GM12875 (cell line): Measurements from ENCODE around the gene NOTCH1.

Source experiments
- H3K4me3 ChIP-seq: one replicate; pipeline ENCODE4 v1.5.1; 2011; ENCODE audit warnings: low read depth, low read length, control low read depth
- TF ChIP-seq, protein P1 (sequence below): IDR thresholded peaks from 2 replicates; pipeline ENCODE4 v1.5.1; 2011; ENCODE audit warnings: low read depth, mild to moderate bottlenecking, control low read depth, inconsistent platforms, low read length, moderate library complexity, borderline replicate concordance; ENCODE audit not compliant: insufficient read depth

The NOTCH1 gene

GRCh38 chr9:136516191-136516654, 29.6 kb downstream of the NOTCH1 start:
- TF ChIP-seq, protein P1, sequence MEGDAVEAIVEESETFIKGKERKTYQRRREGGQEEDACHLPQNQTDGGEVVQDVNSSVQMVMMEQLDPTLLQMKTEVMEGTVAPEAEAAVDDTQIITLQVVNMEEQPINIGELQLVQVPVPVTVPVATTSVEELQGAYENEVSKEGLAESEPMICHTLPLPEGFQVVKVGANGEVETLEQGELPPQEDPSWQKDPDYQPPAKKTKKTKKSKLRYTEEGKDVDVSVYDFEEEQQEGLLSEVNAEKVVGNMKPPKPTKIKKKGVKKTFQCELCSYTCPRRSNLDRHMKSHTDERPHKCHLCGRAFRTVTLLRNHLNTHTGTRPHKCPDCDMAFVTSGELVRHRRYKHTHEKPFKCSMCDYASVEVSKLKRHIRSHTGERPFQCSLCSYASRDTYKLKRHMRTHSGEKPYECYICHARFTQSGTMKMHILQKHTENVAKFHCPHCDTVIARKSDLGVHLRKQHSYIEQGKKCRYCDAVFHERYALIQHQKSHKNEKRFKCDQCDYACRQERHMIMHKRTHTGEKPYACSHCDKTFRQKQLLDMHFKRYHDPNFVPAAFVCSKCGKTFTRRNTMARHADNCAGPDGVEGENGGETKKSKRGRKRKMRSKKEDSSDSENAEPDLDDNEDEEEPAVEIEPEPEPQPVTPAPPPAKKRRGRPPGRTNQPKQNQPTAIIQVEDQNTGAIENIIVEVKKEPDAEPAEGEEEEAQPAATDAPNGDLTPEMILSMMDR: no peak
- no peak overlapping the region for H3K4me3 ChIP-seq

DNA sequence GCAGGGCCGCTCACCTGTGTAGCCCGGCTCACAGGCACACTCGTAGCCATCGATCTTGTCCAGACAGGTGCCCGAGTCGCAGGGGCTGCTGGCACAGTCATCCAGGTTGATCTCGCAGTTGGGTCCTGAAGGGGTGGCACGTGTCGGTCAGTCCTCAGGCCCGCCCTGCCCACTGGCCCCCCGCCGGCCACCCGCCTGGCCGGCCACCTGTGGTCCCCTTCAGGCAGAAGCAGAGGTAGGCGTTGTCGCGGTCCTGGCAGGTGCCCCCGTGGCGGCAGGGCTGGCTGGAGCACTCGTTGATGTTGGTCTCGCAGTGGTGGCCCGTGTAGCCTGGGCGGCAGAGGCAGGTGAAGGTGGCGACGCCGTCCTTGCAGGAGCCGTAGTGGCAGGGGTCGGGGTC, 30.6 kb downstream of the NOTCH1 start:
- H3K4me3 ChIP-seq: no peak overlapping the region
- TF ChIP-seq, protein P1: no peak

DNA sequence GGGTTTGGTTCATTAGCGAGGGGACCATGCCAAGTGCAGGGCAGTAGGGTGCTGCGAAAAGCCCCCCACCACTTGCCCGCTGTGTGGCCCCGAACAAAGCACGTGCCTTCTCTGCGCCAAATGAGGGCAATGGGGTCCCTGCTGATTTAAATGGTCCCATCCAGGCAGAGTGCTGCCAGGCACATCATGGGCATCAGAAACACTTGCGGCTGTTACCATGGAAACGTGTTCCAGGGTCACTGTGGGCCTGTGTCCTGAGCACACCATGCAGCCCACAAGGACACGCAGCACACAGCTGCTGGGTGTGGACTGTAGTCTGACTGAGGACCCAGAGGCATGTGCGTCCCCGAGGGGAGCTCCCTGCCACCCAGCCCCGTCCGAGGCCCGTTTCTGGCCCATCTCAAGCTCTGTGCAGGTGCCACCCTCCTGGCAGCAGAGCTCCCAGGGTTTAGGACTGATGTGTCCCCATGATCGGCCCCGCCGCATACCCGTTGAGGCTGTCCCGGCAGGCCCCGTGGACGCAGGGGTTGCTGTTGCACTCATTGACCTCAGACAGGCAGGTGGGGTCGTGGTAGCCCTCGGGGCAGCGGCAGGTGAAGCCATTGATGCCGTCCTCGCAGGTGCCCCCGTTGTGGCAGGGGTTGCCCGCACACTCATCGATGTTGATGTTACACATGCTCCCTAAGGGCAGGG, 31.7 kb downstream of the NOTCH1 start:
- TF ChIP-seq, protein P1: no peak
- no peak overlapping the region for H3K4me3 ChIP-seq

DNA sequence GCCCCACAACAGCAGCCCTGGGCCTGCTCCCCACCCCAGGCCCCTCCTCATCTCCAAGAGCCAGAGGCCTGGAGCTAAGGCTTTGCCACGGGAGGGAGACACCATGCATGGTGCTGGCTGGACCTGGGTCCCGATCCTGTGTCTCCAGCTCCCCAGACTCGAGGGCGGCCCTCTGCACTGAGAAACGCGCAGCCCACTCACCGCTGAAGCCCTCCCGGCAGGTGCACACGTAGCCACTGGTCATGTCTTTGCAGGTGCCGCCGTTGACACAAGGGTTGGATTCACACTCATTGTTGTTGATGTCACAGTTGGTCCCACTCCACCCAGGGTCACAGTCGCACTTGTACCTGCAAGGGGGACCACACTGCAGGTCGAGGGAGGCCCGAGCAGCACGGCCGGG, 32.7 kb downstream of the NOTCH1 start:
- TF ChIP-seq, protein P1: no peak
- H3K4me3 ChIP-seq: no peak overlapping the region

- H3K4me3 ChIP-seq: no peak overlapping the region
- TF ChIP-seq, protein P1: no peak
These were observed 33.2 kb downstream of the NOTCH1 start for GRCh38 chr9:136512651-136513071.

- no peak overlapping the region for H3K4me3 ChIP-seq
- TF ChIP-seq, protein P1: no peak
These were observed 33.9 kb downstream of the NOTCH1 start for GRCh38 chr9:136511670-136512592.
